ENCODE measurements around the gene RNF225. TPM values are rescaled to one million over a fixed set of nuclear protein-coding genes. Genes with fewer than 3 reads are reported as not detected.

The RNF225 gene
- total and polyA plus RNA-seq, 2 of the 13 experiments (the other 11 are each of a cell fraction or from before 2014, with no cell fraction given): not detected

DNA sequence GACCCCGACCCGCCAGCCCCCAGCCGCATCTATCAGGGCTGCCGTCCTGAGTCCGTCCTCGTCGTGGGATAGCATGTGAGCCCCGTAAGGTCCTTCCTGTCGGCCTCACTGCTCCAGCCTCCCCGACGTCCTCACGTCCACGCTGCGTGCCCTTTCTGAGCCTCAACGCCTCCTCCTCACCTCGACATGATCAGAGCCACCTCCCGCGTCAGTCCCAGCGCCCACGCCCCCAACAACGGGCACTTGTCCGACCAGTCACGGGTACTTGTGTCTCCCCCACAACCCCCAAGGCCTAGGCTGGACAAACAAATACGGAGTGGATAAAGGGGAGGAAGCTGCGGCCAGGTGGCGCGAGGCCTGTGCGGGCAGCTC, 33.6 kb upstream of the RNF225 start (continued):
- TF ChIP-seq, protein P1, sequence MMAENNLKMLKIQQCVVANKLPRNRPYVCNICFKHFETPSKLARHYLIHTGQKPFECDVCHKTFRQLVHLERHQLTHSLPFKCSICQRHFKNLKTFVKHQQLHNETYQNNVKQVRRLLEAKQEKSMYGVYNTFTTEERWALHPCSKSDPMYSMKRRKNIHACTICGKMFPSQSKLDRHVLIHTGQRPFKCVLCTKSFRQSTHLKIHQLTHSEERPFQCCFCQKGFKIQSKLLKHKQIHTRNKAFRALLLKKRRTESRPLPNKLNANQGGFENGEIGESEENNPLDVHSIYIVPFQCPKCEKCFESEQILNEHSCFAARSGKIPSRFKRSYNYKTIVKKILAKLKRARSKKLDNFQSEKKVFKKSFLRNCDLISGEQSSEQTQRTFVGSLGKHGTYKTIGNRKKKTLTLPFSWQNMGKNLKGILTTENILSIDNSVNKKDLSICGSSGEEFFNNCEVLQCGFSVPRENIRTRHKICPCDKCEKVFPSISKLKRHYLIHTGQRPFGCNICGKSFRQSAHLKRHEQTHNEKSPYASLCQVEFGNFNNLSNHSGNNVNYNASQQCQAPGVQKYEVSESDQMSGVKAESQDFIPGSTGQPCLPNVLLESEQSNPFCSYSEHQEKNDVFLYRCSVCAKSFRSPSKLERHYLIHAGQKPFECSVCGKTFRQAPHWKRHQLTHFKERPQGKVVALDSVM (CRISPR knock-in tag; IDR thresholded peaks at IDR 0.05): peak; percentile 92
- TF ChIP-seq, protein P2, sequence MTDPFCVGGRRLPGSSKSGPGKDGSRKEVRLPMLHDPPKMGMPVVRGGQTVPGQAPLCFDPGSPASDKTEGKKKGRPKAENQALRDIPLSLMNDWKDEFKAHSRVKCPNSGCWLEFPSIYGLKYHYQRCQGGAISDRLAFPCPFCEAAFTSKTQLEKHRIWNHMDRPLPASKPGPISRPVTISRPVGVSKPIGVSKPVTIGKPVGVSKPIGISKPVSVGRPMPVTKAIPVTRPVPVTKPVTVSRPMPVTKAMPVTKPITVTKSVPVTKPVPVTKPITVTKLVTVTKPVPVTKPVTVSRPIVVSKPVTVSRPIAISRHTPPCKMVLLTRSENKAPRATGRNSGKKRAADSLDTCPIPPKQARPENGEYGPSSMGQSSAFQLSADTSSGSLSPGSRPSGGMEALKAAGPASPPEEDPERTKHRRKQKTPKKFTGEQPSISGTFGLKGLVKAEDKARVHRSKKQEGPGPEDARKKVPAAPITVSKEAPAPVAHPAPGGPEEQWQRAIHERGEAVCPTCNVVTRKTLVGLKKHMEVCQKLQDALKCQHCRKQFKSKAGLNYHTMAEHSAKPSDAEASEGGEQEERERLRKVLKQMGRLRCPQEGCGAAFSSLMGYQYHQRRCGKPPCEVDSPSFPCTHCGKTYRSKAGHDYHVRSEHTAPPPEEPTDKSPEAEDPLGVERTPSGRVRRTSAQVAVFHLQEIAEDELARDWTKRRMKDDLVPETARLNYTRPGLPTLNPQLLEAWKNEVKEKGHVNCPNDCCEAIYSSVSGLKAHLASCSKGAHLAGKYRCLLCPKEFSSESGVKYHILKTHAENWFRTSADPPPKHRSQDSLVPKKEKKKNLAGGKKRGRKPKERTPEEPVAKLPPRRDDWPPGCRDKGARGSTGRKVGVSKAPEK (CRISPR knock-in tag; IDR thresholded peaks at IDR 0.05; ENCODE audit: borderline replicate concordance): no peak
- peak; percentile 25; the same call in 1 of the 2 replicates for TF ChIP-seq ZNF768 (CRISPR knock-in tag; IDR thresholded peaks at IDR 0.05)
- TF ChIP-seq WIZ (CRISPR knock-in tag; IDR thresholded peaks at IDR 0.05): 0 out of 2 replicates have a peak, but pooled peaks have one; percentile 62
- TF ChIP-seq, protein P3, sequence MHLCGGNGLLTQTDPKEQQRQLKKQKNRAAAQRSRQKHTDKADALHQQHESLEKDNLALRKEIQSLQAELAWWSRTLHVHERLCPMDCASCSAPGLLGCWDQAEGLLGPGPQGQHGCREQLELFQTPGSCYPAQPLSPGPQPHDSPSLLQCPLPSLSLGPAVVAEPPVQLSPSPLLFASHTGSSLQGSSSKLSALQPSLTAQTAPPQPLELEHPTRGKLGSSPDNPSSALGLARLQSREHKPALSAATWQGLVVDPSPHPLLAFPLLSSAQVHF (CRISPR knock-in tag; IDR thresholded peaks at IDR 0.05): peak; percentile 20; the same call in 1 of the 2 replicates
- TF ChIP-seq, protein P4, sequence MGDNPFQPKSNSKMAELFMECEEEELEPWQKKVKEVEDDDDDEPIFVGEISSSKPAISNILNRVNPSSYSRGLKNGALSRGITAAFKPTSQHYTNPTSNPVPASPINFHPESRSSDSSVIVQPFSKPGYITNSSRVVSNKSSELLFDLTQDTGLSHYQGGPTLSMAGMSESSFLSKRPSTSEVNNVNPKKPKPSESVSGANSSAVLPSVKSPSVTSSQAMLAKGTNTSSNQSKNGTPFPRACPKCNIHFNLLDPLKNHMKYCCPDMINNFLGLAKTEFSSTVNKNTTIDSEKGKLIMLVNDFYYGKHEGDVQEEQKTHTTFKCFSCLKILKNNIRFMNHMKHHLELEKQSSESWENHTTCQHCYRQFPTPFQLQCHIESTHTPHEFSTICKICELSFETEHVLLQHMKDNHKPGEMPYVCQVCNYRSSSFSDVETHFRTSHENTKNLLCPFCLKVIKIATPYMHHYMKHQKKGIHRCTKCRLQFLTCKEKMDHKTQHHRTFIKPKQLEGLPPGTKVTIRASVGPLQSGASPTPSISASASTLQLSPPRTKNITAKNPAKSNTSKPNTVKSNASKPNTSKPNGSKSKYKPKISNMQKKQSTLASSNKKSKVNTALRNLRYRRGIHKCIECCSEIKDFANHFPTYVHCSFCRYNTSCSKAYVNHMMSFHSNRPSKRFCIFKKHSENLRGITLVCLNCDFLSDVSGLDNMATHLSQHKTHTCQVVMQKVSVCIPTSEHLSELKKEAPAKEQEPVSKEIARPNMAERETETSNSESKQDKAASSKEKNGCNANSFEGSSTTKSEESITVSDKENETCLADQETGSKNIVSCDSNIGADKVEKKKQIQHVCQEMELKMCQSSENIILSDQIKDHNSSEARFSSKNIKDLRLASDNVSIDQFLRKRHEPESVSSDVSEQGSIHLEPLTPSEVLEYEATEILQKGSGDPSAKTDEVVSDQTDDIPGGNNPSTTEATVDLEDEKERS (CRISPR knock-in tag; IDR thresholded peaks at IDR 0.05): peak; percentile 87; the same call in 1 of the 2 replicates
- no peak for TF ChIP-seq THAP7 (CRISPR knock-in tag; IDR thresholded peaks at IDR 0.05)
- no peak for TF ChIP-seq SP1 (IDR thresholded peaks at IDR 0.05)
- peak; percentile 8; the same call in 1 of the 2 replicates for TF ChIP-seq SP1 (CRISPR knock-in tag; IDR thresholded peaks at IDR 0.05)
- 0 out of 2 replicates have a peak, but pooled peaks have one; percentile 4 for TF ChIP-seq MTF1 (CRISPR knock-in tag; IDR thresholded peaks at IDR 0.05)
- TF ChIP-seq MXD3 (CRISPR knock-in tag; IDR thresholded peaks at IDR 0.05): peak; percentile 11; the same call in 1 of the 2 replicates
- TF ChIP-seq ZNF691 (CRISPR knock-in tag; IDR thresholded peaks at IDR 0.05; ENCODE audit: borderline replicate concordance, low read depth): 0 out of 2 replicates have a peak, but pooled peaks have one; percentile 25
- no peak for TF ChIP-seq ZNF18 (CRISPR knock-in tag; IDR thresholded peaks at IDR 0.05; ENCODE audit: insufficient replicate concordance)
- TF ChIP-seq, protein P5, sequence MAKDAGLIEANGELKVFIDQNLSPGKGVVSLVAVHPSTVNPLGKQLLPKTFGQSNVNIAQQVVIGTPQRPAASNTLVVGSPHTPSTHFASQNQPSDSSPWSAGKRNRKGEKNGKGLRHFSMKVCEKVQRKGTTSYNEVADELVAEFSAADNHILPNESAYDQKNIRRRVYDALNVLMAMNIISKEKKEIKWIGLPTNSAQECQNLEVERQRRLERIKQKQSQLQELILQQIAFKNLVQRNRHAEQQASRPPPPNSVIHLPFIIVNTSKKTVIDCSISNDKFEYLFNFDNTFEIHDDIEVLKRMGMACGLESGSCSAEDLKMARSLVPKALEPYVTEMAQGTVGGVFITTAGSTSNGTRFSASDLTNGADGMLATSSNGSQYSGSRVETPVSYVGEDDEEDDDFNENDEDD (CRISPR knock-in tag; IDR thresholded peaks at IDR 0.05; ENCODE audit: borderline replicate concordance): peak; percentile 69; the same call in 1 of the 2 replicates
